DOHH2 (cell line): Measurements from ENCODE around the gene BCAS1.

Experiments used
- H3F3A ChIP-seq: fragments of 200-600 bp; sonication (generic), shearing (Covaris generic); 2 replicates; pipeline ENCODE4 v1.6.0; 2016; ENCODE audit warnings: antibody characterized with exemption, mild to moderate bottlenecking; ENCODE audit not compliant: control insufficient read depth, insufficient read depth
- H3K27ac ChIP-seq: fragments of 200-600 bp; sonication (generic); 2 replicates; pipeline ENCODE4 v1.5.1; 2014; ENCODE audit warnings: low read depth, mild to moderate bottlenecking, low read length, moderate library complexity
- H3K27me3 ChIP-seq: fragments of 200-600 bp; sonication (generic); 2 replicates; pipeline ENCODE4 v1.6.1; 2014; ENCODE audit warnings: mild to moderate bottlenecking, low read length, mixed read lengths; ENCODE audit not compliant: control insufficient read depth
- H3K36me3 ChIP-seq: fragments of 200-600 bp; sonication (generic); 2 replicates; pipeline ENCODE4 v1.6.1; 2014; ENCODE audit warnings: mild to moderate bottlenecking, low read length, moderate library complexity, mixed read lengths; ENCODE audit not compliant: control insufficient read depth
- H3K4me1 ChIP-seq: fragments of 200-600 bp; sonication (generic); 2 replicates; pipeline ENCODE4 v1.6.1; 2014; ENCODE audit warnings: mild to moderate bottlenecking, low read length, mixed read lengths; ENCODE audit not compliant: control insufficient read depth
- H3K4me2 ChIP-seq: fragments of 200-600 bp; sonication (generic); 2 replicates; pipeline ENCODE4 v1.6.0; 2014; ENCODE audit warnings: mild to moderate bottlenecking, low read length, moderate library complexity
- H3K4me3 ChIP-seq: fragments of 200-600 bp; sonication (generic); 2 replicates; pipeline ENCODE4 v1.5.1; 2014; ENCODE audit warnings: mild to moderate bottlenecking, low read length, mixed read lengths
- H3K79me2 ChIP-seq: fragments of 200-600 bp; sonication (generic); 2 replicates; pipeline ENCODE4 v1.6.1; 2014; ENCODE audit warnings: mild to moderate bottlenecking, low read length, mixed read lengths; ENCODE audit not compliant: control insufficient read depth
- H3K9me2 ChIP-seq: fragments of 200-600 bp; sonication (generic); replicated peaks from 2 replicates; pipeline ENCODE4 v1.6.1; 2014; ENCODE audit warnings: mild to moderate bottlenecking, low read length, mixed read lengths; ENCODE audit not compliant: control insufficient read depth
- H3K9me3 ChIP-seq: fragments of 200-600 bp; sonication (generic); 2 replicates; pipeline ENCODE4 v1.6.1; 2014; ENCODE audit warnings: antibody characterized with exemption, low read length, mixed read lengths; ENCODE audit not compliant: control insufficient read depth, insufficient read depth
- H4K20me1 ChIP-seq: fragments of 200-600 bp; sonication (generic); 2 replicates; pipeline ENCODE4 v1.6.0; 2014; ENCODE audit warnings: low read depth, mild to moderate bottlenecking, antibody characterized with exemption, low read length, moderate library complexity; ENCODE audit not compliant: control insufficient read depth, insufficient read depth
- CTCF ChIP-seq: fragments of 200-600 bp; sonication (generic); IDR thresholded peaks from one replicate; pipeline ENCODE4 v1.5.1; 2014; ENCODE audit warnings: antibody characterized with exemption, mild to moderate bottlenecking, low read depth, low read length; ENCODE audit not compliant: poor library complexity, severe bottlenecking
- EZH2phosphoT487 ChIP-seq: fragments of 200-600 bp; sonication (generic); IDR thresholded peaks from 2 replicates; pipeline ENCODE4 v1.6.1; 2017; ENCODE audit warnings: borderline replicate concordance, mild to moderate bottlenecking, antibody characterized with exemption, low read length, moderate library complexity, mixed read lengths

Gene BCAS1

DNA sequence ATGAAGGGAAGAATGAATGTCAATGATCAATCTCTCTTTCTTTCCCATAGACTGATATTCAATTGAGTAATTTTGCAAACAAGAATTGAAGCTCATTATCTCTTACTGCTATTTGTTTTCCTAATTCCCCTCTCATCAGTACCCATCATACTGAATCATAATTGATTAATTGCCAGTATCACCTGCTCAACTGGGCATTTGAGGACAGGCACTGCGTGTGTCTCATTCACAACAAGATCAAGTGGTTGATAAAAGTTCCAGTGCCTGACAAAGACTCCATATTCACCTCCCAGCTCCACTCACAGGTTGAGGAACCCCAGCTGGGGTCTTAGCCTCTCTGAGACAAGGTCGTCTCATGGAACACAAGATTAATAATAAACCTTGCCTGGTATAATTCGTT, 67.7 kb downstream of the BCAS1 start:
- H3K4me1 ChIP-seq: no peaks in the 10 kb centered on the region
- peaks cover 19% of the 10 kb centered on the region for H3K27me3 ChIP-seq
- no peak overlapping the region for H3K4me2 ChIP-seq
- H3K79me2 ChIP-seq: no peaks in the 10 kb centered on the region
- H3K27ac ChIP-seq: no peak overlapping the region
- no peaks in the 10 kb centered on the region for H4K20me1 ChIP-seq
- no peaks in the 10 kb centered on the region for H3K9me2 ChIP-seq
- no peak overlapping the region for H3K4me3 ChIP-seq
- H3F3A ChIP-seq: no peaks in the 10 kb centered on the region
- no peak for TF ChIP-seq CTCF
- H3K9me3 ChIP-seq: no peaks in the 10 kb centered on the region
- no peaks in the 10 kb centered on the region for H3K36me3 ChIP-seq

GRCh38 chr20:54002056-54002575, 68.3 kb downstream of the BCAS1 start:
- no peak for TF ChIP-seq EZH2phosphoT487
- Histone ChIP-seq H3K4me2 (no peak overlapping the region), H3K27me3 (peaks cover 18% of the 10 kb centered on the region), H4K20me1 (no peaks in the 10 kb centered on the region), H3K9me3 (no peaks in the 10 kb centered on the region), H3F3A (no peaks in the 10 kb centered on the region), H3K4me3 (no peak overlapping the region), H3K4me1 (no peaks in the 10 kb centered on the region), H3K36me3 (no peaks in the 10 kb centered on the region), H3K79me2 (no peaks in the 10 kb centered on the region), H3K9me2 (no peaks in the 10 kb centered on the region), H3K27ac (no peak overlapping the region)

DNA sequence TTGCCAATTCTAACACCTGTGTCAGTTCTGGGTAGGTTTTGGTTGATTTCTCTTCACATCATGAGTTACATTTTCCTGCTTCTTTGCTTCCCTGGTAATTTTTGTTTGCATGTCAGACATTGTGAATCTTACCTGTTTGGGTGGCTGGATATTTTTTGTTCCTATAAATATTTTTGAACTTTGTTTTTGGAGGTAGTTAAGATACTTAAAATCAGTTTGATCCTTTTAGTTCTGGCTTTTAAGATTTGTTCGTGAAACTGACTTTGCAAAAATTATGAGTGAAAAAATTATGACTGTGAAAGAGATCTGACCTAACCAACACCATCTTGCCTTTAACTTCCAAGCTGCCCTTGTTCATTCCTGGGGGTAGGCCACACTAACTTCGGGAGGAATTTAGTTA, 69.5 kb downstream of the BCAS1 start:
- H4K20me1 ChIP-seq: no peaks in the 10 kb centered on the region
- TF ChIP-seq EZH2phosphoT487: no peak
- no peak for TF ChIP-seq CTCF
- H3K27me3 ChIP-seq: peaks cover 18% of the 10 kb centered on the region
- H3K36me3 ChIP-seq: no peaks in the 10 kb centered on the region
- H3K4me3 ChIP-seq: no peak overlapping the region
- no peaks in the 10 kb centered on the region for H3K4me1 ChIP-seq
- no peaks in the 10 kb centered on the region for H3F3A ChIP-seq
- H3K9me2 ChIP-seq: no peaks in the 10 kb centered on the region
- no peak overlapping the region for H3K4me2 ChIP-seq
- H3K9me3 ChIP-seq: no peaks in the 10 kb centered on the region
- no peaks in the 10 kb centered on the region for H3K79me2 ChIP-seq
- H3K27ac ChIP-seq: no peak overlapping the region

- H3K4me3 ChIP-seq: no peak overlapping the region
- H3K27ac ChIP-seq: no peak overlapping the region
- H3K36me3 ChIP-seq: no peaks in the 10 kb centered on the region
- no peaks in the 10 kb centered on the region for H4K20me1 ChIP-seq
- no peaks in the 10 kb centered on the region for H3K79me2 ChIP-seq
- no peaks in the 10 kb centered on the region for H3K4me1 ChIP-seq
- H3K9me2 ChIP-seq: no peaks in the 10 kb centered on the region
- H3F3A ChIP-seq: no peaks in the 10 kb centered on the region
- TF ChIP-seq EZH2phosphoT487 (no peak), CTCF (no peak)
- H3K4me2 ChIP-seq: no peak overlapping the region
- H3K27me3 ChIP-seq: peaks cover 18% of the 10 kb centered on the region
- no peaks in the 10 kb centered on the region for H3K9me3 ChIP-seq
These were observed 70.1 kb downstream of the BCAS1 start for GRCh38 chr20:54000262-54000661.
